Uterus (tissue), 2 donors: ENCODE measurements around the gene DCBLD2.

ENCODE experiments used
- CTCF ChIP-seq, 4 experiments: fragments of 200-600 bp in 2 of 4; fragments of 450-650 bp in 2 of 4; sonication (generic) in 2 of 4; IDR thresholded peaks; one replicate each; pipeline ENCODE4 v1.5.1; 2016 to 2019; ENCODE audit warnings: antibody characterized with exemption in 4 of 4, mild to moderate bottlenecking in 2 of 4, moderate library complexity in 1 of 4
- POLR2A ChIP-seq, 2 donors: fragments of 450-650 bp; IDR thresholded peaks; one replicate each; pipeline ENCODE4 v1.6.1; 2016; ENCODE audit warnings: antibody characterized with exemption in 2 of 2, mild to moderate bottlenecking in 1 of 2, moderate library complexity in 1 of 2

GRCh38 chr3:98784042-98784441 lies 117.5 kb downstream of the DCBLD2 start:
- no peak for TF ChIP-seq POLR2A (IDR thresholded peaks at IDR 0.05)
- no peak for TF ChIP-seq CTCF (IDR thresholded peaks at IDR 0.05)
